Measurements from ENCODE around the gene CPZ.

CPZ gene

DNA sequence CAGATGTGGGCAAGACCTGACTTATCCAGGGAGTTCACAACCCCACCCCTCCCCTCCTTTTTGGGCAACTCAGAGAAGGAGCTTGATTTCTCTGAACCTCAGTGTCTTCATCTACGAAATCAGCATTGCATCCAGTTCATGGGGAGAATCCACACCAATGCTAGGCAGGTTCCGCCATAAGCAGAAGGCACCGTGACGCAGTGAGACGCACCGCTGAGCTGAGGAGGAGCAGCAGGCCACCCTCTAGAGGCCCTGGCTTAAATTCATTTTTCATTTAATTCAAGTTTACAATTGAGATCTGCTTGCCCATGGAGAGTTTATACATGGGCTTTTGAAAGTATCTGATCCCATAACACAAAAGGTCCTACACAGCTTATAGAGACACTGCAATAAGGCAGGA lies 55.7 kb downstream of the CPZ start:
- ChIA-PET CTCF (interaction anchor here (0.9 kb wide), 1 partner anchor 14 kb away, joined by 3 read pairs; no protein-coding TSS in a partner anchor), POLR2A (no interaction called here)
- DNase-seq (ENCODE audit: extremely low spot score) = no peak
- TF ChIP-seq CTBP1 (IDR thresholded peaks at IDR 0.05; ENCODE audit: borderline replicate concordance) (no peak), ARNT (IDR thresholded peaks at IDR 0.05) (no peak), ZNF384 (IDR thresholded peaks at IDR 0.05) (no peak), BHLHE40 (IDR thresholded peaks at IDR 0.05; ENCODE audit: borderline replicate concordance) (no peak), SUZ12 (IDR thresholded peaks at IDR 0.05) (no peak), NFRKB (IDR thresholded peaks at IDR 0.05) (no peak), SP1 (IDR thresholded peaks at IDR 0.05) (no peak), LEF1 (IDR thresholded peaks at IDR 0.05; ENCODE audit: borderline replicate concordance) (no peak)
- TF ChIP-seq, protein P1, sequence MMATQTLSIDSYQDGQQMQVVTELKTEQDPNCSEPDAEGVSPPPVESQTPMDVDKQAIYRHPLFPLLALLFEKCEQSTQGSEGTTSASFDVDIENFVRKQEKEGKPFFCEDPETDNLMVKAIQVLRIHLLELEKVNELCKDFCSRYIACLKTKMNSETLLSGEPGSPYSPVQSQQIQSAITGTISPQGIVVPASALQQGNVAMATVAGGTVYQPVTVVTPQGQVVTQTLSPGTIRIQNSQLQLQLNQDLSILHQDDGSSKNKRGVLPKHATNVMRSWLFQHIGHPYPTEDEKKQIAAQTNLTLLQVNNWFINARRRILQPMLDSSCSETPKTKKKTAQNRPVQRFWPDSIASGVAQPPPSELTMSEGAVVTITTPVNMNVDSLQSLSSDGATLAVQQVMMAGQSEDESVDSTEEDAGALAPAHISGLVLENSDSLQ (IDR thresholded peaks at IDR 0.05) = no peak

DNA sequence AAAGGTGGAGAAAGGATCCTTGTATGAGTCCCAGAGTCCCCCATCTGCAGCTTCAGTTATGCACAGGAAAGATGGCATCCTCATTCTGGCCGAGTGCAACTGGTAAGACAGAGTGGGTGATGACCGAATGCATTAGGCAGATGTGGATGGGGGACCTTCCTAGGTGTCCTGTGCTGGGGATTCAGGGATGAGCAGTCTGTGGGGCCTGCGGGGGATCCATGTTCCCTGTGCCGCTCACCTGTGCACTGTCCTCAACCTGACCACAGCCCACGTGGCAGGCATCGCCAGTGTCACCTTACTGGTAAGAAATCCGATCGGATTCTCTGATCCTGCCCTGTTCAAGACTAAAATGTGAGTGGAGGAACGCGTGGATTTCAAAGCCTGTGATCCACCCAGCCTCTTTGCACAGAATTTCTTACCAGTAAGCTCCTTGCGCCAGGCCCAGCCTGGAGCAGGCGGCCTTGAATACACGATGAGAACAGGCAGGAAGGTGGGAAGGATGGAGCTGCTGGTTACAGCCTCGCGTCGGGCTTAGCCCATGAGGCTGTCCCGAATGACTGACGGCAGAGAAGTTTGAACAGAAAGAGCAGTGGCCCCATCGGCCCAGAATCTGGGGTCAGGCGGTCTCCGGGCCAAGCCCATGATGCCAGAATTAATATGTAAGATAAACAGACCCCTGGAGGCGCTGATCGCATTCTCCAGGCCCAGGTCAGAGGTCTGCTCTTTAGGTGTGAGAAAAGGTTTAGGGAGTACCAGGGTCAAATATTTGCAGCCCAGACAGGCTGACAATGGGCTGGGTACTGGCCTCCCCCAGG lies 56.5 kb downstream of the CPZ start:
- ChIA-PET POLR2A (no interaction called here), CTCF (no interaction called here)
- no peak for DNase-seq (ENCODE audit: extremely low spot score)
- TF ChIP-seq FOXK2 (IDR thresholded peaks at IDR 0.05) (no peak), SP1 (IDR thresholded peaks at IDR 0.05) (no peak), SUZ12 (IDR thresholded peaks at IDR 0.05) (no peak), FOXA1 (IDR thresholded peaks at IDR 0.05) (no peak), LEF1 (IDR thresholded peaks at IDR 0.05; ENCODE audit: borderline replicate concordance) (no peak), L3MBTL2 (conservative IDR thresholded peaks at IDR 0.05) (no peak), FOXM1 (IDR thresholded peaks at IDR 0.05; ENCODE audit: borderline replicate concordance) (no peak), ZNF384 (IDR thresholded peaks at IDR 0.05) (no peak)
- TF ChIP-seq, protein P1 (IDR thresholded peaks at IDR 0.05) = no peak

DNA sequence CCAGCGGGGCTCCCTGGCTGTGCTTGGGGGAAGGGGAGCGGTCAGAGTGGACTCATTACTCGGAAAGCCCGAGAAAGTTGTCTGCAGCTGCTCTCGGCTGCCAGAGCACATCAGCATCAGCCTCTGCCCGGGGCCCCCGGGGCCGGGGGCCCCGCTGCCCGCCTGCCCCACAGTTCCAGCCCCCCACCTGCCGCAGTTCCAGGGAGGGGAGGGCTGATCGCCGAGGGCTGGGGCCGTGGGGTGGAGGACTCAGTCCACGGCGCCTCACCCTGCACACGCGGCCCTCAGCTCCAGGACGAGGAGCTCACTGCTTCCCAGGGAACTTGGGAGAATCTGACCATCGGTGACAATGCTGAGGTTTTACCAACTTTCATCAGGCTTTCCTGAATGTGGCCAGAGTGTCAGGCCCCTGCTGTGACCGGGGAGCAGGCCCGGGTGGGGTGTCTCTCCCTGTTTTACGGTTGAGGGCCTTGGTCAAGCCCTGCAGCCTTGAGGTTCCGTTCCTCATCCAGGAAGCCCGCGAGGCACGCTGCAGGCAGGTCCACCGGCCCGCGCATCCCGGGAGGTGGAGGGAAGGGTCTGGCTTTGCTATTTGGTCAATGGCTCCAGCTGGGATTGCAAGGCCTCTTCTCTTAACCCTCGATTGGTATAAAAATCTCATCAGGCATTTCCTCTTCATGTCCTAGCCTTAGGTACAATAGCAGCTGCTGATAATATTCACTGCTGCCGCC lies 57.2 kb downstream of the CPZ start:
- DNase-seq (ENCODE audit: extremely low spot score) = no peak
- POLR2A ChIA-PET = no interaction called here
- CTCF ChIA-PET = no interaction called here
- TF ChIP-seq FOXA1 (IDR thresholded peaks at IDR 0.05) = no peak
- no peak for TF ChIP-seq SP1 (IDR thresholded peaks at IDR 0.05)
- no peak for TF ChIP-seq TARDBP (IDR thresholded peaks at IDR 0.05)
- TF ChIP-seq FOXK2 (IDR thresholded peaks at IDR 0.05) = no peak
- TF ChIP-seq ZNF384 (IDR thresholded peaks at IDR 0.05) = no peak
- TF ChIP-seq NFRKB (IDR thresholded peaks at IDR 0.05) = no peak

DNA sequence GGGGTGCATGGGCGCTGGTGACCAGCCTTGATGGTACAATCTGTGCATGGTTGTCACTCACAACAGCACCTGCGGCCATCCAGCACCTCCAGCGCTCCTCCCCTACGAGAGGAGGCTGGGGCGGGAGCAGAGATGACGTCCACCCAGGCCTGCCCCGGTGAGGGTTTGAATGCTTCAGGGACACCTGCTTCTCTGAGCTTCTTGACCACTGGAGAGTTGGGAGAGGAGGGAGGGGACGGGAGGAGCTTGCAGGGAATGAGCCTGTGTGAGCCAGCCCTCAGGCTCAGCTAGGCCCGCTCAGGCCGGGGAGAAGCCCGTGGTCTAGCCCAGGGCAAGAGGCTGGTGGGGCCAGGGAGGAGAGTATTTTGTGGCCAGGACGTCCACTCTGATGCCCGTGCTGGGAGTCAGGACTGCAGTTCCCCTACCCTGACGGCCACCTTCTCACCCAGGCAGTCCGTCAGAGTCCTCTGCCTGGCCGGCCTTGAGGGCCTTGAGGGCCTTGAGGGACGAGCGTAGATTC lies 59.2 kb downstream of the CPZ start:
- no peak for DNase-seq (ENCODE audit: extremely low spot score)
- ChIA-PET POLR2A (no interaction called here), CTCF (no interaction called here)
- no peak for TF ChIP-seq FOXM1 (IDR thresholded peaks at IDR 0.05; ENCODE audit: borderline replicate concordance)
- TF ChIP-seq ZNF384 (IDR thresholded peaks at IDR 0.05) = no peak
- no peak for TF ChIP-seq FOXA1 (IDR thresholded peaks at IDR 0.05)
- no peak for TF ChIP-seq CTBP1 (IDR thresholded peaks at IDR 0.05; ENCODE audit: borderline replicate concordance)
- no peak for TF ChIP-seq SUZ12 (IDR thresholded peaks at IDR 0.05)
- no peak for TF ChIP-seq LEF1 (IDR thresholded peaks at IDR 0.05; ENCODE audit: borderline replicate concordance)
- TF ChIP-seq TARDBP (IDR thresholded peaks at IDR 0.05) = no peak
- no peak for TF ChIP-seq ARNT (IDR thresholded peaks at IDR 0.05)
- no peak for TF ChIP-seq HDGF (IDR thresholded peaks at IDR 0.05; ENCODE audit: borderline replicate concordance)
- TF ChIP-seq SP1 (IDR thresholded peaks at IDR 0.05) = no peak
- no peak for TF ChIP-seq FOXK2 (IDR thresholded peaks at IDR 0.05)

DNA sequence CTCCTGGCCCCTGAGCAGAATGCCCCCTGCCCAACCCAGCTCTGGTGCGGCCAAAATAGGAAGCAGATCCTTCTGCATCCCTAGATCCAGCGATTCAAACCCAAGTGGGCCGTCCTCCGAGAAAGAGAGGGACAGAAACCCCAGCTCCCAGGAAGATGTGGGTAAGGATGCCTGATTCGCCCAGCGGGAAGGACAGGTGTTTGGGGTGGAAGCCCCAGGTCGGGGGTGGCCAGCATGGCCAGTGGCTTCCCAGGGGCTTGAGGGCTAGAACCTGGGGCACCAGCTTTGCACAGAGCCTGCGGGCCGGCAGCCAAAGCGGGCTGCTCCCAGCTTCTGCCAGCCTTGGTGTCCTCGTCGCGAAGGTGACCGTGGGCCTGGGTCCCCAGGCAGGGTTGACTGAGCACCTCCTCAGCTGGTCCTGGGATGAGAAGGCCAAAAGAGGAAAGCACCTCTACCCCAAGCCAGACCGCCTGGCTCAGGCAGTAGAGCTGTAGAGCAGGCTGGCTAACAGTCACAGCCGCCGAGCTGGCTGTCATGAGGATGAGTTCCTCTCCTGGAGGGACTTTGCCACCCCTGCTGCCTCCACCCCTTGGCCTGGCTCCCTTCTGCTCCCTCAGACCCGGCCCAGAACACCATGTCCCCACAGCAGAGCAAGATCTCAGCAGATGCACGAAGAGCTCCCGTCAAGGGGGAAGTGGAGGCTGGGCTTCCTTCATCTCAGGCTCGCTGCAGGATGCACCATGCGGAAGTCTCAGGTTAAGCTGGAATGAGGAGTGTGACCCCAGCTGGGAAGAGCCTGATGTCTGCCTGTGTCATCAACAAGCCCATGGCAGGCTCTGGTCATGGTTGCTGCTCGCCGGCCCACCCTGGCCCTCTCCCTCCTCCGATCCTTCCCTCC lies 59.9 kb downstream of the CPZ start:
- no peak for DNase-seq (ENCODE audit: extremely low spot score)
- ChIA-PET CTCF (no interaction called here), POLR2A (no interaction called here)
- TF ChIP-seq FOXM1 (IDR thresholded peaks at IDR 0.05; ENCODE audit: borderline replicate concordance) (no peak), ELF4 (IDR thresholded peaks at IDR 0.05) (no peak), FOXA1 (IDR thresholded peaks at IDR 0.05) (no peak), SUZ12 (IDR thresholded peaks at IDR 0.05) (no peak), NFRKB (IDR thresholded peaks at IDR 0.05) (no peak), FOXK2 (IDR thresholded peaks at IDR 0.05) (no peak), ZNF384 (IDR thresholded peaks at IDR 0.05) (no peak), HDGF (IDR thresholded peaks at IDR 0.05; ENCODE audit: borderline replicate concordance) (no peak)
- TF ChIP-seq, protein P1 (IDR thresholded peaks at IDR 0.05) = no peak
